RWPE1 (cell line): ENCODE measurements around the gene EEF2K.
A peak's percentile ranks its signal among the peaks of the same experiment; 100 is the strongest.
"Not testable (repeated sequence)": the region's sequence is repeated elsewhere in the genome, so short reads cannot be mapped to it uniquely, and the experiment has no call there.

Experiments used
- CTCF ChIA-PET: fragments of 350-600 bp; sonication (Branson Sonifier 250); formaldehyde crosslinking; extraction: SDS; loops from one replicate; lab custom pipeline; 2021; lab: Yijun Ruan, JAX
- POLR2A ChIA-PET: fragments of 400-600 bp; formaldehyde crosslinking; extraction: SDS; loops from one replicate; lab custom pipeline; 2020; ENCODE audit warnings: antibody characterized with exemption; ENCODE audit not compliant: low non-redundant PET; lab: Yijun Ruan, JAX
- DNase-seq: peaks from one replicate; pipeline ENCODE4 v3.0.0; 2012; ENCODE audit warnings: low spot score
- H3K27ac ChIP-seq: fragments of 450-650 bp; 2 replicates; pipeline ENCODE4 v1.5.1; 2017
- CTCF ChIP-seq: fragments of 450-650 bp; conservative IDR thresholded peaks from 2 replicates; pipeline ENCODE4 v1.5.1; 2017; ENCODE audit warnings: low read depth, mild to moderate bottlenecking

EEF2K gene

DNA sequence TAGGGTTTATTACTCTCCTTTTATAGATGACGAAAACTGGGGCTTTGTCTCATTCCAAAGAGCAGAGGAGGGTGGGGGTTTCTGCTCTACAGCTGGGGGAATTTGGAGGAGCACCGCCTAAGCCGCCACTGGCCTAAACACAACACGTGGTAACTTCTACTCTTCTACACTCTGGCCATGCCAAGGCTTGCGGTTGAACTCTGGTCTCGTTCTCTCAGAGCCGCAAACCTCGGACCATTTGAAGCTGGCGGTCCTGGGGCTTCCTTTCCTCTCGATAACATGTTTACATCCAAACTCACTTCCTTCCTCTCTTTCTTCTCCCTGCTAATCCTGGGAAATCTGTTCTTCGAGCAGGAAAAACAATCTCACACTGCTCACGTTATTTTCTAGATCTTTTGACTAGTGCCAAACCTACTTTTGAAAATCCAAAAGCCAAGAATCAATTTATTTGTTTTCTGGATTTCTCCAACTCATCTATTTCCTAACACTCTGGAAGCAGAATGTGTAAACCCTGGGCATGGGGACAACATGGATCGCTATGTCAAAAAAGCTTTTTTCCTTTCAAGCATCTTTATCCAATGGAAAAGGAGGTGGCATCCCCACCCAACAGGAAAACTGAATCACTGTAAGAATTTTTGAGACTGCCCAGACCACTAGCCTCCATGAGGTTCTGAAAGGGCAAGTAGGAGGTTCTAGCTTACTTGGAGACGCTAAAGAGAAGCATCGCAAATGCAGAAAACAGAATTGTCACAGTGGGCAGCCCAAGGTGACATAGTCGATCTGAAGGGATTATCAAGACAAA lies 13.6 kb upstream of the EEF2K start:
- H3K27ac ChIP-seq, result peak overlapping the region; percentile 89
- no peak for TF ChIP-seq CTCF
- DNase-seq, result peak; percentile 40
- ChIA-PET POLR2A (no interaction called here), CTCF (interaction anchor here (1.1 kb wide), 1 partner anchor 115 kb away, joined by 3 read pairs; no protein-coding TSS in a partner anchor)

DNA sequence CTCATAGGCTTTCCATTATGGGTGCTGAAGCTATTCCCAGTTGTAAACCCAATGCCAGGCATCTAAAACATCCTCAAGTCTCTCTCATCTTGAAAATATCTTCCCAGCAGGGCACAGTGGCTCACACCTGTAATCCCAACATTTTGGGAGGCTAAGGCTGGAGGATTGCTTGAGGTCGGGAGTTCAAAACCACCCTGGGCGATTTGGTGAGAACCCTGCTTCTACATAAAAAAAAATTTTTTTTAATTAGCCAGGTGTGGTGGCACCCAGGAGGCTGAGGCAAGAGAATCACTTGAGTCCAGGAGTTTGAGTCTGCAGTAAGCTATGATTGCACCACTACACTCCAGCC lies 13.0 kb upstream of the EEF2K start:
- no peak for TF ChIP-seq CTCF
- H3K27ac ChIP-seq, result no peak overlapping the region
- ChIA-PET POLR2A (no interaction called here), CTCF (no interaction called here)
- DNase-seq, result no peak

DNA sequence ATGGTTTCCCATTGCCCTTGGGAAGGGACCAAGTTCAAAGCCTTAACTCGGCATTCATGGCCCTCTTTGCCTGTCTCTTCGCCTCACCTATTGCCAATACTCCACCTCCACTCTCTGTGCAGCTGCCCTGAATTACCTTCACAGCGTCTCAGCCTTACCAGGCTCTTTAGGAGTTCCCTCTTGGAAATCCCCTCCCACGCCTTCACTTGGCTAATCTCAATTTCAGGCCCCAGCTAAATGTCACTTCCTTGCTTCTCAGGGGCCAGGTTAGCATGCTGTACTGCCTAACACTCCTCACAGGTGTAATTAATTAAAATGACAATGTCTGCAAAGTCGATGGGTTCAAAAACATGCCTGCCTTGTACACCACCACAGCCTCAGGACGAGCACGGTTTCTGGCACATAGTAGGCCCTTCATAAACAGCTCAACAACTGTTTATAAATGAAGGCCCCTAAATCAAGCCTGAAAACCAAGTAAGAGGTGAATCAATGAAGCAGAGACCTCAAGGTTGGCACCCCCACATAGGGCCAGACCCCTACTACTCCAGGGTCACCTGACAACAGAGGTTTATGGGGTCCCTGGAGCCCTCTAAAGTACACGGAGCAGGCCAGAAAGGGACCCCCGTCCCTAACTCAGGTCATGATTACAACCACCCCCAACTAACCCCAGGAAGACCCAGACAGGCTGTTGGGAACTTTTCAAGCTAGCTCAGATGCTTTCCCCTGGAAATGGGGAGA lies 11.2 kb upstream of the EEF2K start:
- H3K27ac ChIP-seq, result peak overlapping the region; percentile 79
- no peak for TF ChIP-seq CTCF
- no peak for DNase-seq
- ChIA-PET CTCF (interaction anchor here (0.5 to 1.5 kb wide), 2 partner anchors 13 to 194 kb away, joined by 3 to 5 read pairs; no protein-coding TSS in a partner anchor), POLR2A (no interaction called here)

DNA sequence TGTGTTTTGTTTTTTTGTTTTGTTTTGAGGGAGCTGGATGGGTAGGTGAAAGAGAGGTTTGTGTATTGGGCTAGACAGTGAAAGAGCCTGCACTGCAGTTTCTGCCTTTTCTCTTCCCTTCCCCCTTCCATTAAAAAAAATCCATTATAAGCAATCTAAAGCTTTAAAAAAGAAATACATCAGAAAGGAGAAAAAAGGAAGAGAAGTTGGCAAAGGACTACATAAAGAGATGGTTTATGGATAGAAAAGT lies 10.7 kb upstream of the EEF2K start:
- ChIA-PET POLR2A (no interaction called here), CTCF (interaction anchor here (0.5 to 1.5 kb wide), 2 partner anchors 12 to 195 kb away, joined by 3 to 5 read pairs; no protein-coding TSS in a partner anchor)
- no peak for TF ChIP-seq CTCF
- peak overlapping the region; percentile 79 for H3K27ac ChIP-seq
- no peak for DNase-seq

GRCh38 chr16:22195695-22196558 lies 10.2 kb upstream of the EEF2K start:
- CTCF ChIA-PET, result interaction anchor here (0.5 to 1.5 kb wide), 7 partner anchors 10 to 510 kb away, joined by 3 to 5 read pairs (median 3); partner anchors contain the start of gene EEF2K
- peak overlapping the region; percentile 79 for H3K27ac ChIP-seq
- TF ChIP-seq CTCF, result peak; percentile 93
- POLR2A ChIA-PET, result interaction anchor here (0.7 kb wide), 1 partner anchor 105 kb away, joined by 3 read pairs; no protein-coding TSS in a partner anchor
- peak; percentile 69 for DNase-seq

DNA sequence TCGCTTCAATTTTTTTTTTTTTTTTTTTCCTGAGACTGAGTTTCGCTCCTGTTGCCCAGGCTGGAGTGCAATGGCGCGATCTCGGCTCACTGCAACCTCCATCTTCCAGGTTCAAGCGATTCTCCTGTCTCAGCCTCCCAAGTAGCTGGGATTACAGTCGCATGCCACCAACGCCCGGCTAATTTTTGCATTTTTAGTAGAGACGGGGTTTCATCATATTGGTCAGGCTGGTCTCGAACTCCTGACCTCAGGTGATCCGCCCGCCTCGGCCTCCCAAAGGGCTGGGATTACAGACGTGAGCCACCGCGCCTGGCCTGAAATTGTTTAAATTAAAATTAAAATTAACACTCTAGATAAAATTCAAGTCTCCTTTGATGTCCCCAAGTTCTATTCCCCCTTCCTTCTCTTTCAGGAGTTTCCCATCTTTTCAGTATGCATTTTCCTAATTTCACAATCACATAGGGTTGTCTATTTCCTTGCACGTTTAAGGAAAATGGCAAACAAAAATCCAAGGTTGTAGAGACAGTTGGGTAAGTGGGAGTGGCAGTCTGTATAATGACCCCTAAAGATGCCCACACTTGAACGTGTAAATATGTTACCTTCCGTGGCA lies 9.4 kb upstream of the EEF2K start:
- ChIA-PET POLR2A (interaction anchor here (0.7 kb wide), 1 partner anchor 105 kb away, joined by 3 read pairs; no protein-coding TSS in a partner anchor), CTCF (interaction anchor here (0.6 to 1.1 kb wide), 7 partner anchors 9 to 509 kb away, joined by 3 to 5 read pairs (median 4); partner anchors contain the start of gene EEF2K)
- not testable (repeated sequence) for H3K27ac ChIP-seq, DNase-seq
